H1 (cell line): Measurements from ENCODE around the gene GRAMD1B. TPM values are rescaled to one million over a fixed set of nuclear protein-coding genes. Genes with fewer than 3 reads are reported as not detected.

Experiments
- CTCF ChIA-PET: fragments of 300-600 bp; sonication (Branson Sonifier 250); formaldehyde crosslinking; loops from one replicate; lab custom pipeline; 2021; ENCODE audit not compliant: partially characterized antibody; lab: Charles Lee
- POLR2A ChIA-PET: fragments of 300-600 bp; sonication (Branson Sonifier 250); formaldehyde crosslinking; loops from one replicate; lab custom pipeline; 2021; ENCODE audit warnings: inconsistent platforms; ENCODE audit not compliant: partially characterized antibody; lab: Charles Lee
- DNase-seq, 2 experiments: peaks; one replicate each; pipeline versions ENCODE4 v3.0.0 to v3.0.0-alpha.2; 2010 to 2022; ENCODE audit warnings: low spot score in 2 of 2, low read depth in 1 of 2, mixed read lengths in 1 of 2
- FAIRE-seq: peaks from 2 replicates; lab custom pipeline; 2011; peaks lifted over from hg19 to GRCh38; lab: Jason Lieb, UNC
- H2AFZ ChIP-seq: 2 replicates; pipeline ENCODE4 v1.8.1; 2012; ENCODE audit warnings: low read length, inconsistent platforms
- H2AK5ac ChIP-seq: 2 replicates; pipeline ENCODE4 v1.6.1; 2013; ENCODE audit warnings: low read depth, low read length
- H2BK120ac ChIP-seq: replicated peaks from 2 replicates; pipeline ENCODE3; 2013; ENCODE audit warnings: low read depth, low read length, inconsistent platforms
- H2BK12ac ChIP-seq: 2 replicates; pipeline ENCODE4 v1.6.1; 2013; ENCODE audit warnings: low read depth, low read length
- H2BK15ac ChIP-seq: 2 replicates; pipeline ENCODE4 v1.6.1; 2013; ENCODE audit warnings: low read length
- H2BK20ac ChIP-seq: 2 replicates; pipeline ENCODE4 v1.6.1; 2013; ENCODE audit warnings: low read length
- H2BK5ac ChIP-seq: 2 replicates; pipeline ENCODE4 v1.6.1; 2013; ENCODE audit warnings: low read depth, low read length
- H3K14ac ChIP-seq: 2 replicates; pipeline ENCODE4 v1.6.1; 2013; ENCODE audit warnings: inconsistent platforms; ENCODE audit not compliant: insufficient read length
- H3K18ac ChIP-seq: 2 replicates; pipeline ENCODE4 v1.6.1; 2013; ENCODE audit warnings: low read length; ENCODE audit errors: extremely low read depth
- H3K23ac ChIP-seq: 2 replicates; pipeline ENCODE4 v1.6.1; 2013; ENCODE audit warnings: inconsistent platforms; ENCODE audit not compliant: insufficient read length
- H3K23me2 ChIP-seq: 2 replicates; pipeline ENCODE4 v1.6.1; 2013; ENCODE audit warnings: low read depth, low read length
- H3K27ac ChIP-seq: 2 replicates; pipeline ENCODE4 v1.6.1; 2011; ENCODE audit warnings: low read depth, low read length, inconsistent platforms
- H3K27me3 ChIP-seq, 4 experiments: replicated peaks in 1 of 4; 1 replicate in 1 of 4; 2 replicates in 3 of 4; pipeline versions ENCODE4 v1.6.1 to v1.8.1; 2011 to 2013; ENCODE audit warnings: low read length in 3 of 4, mild to moderate bottlenecking in 3 of 4, inconsistent platforms in 2 of 4, mixed read lengths in 2 of 4, moderate library complexity in 1 of 4; ENCODE audit not compliant: control insufficient read depth in 3 of 4, insufficient read depth in 3 of 4; ENCODE audit errors: extremely low read depth in 1 of 4
- H3K36me3 ChIP-seq, 4 experiments: 2 replicates each; pipeline versions ENCODE4 v1.6.1 to v1.8.1; 2011 to 2013; ENCODE audit warnings: mild to moderate bottlenecking in 4 of 4, low read length in 3 of 4, moderate library complexity in 2 of 4, control low read depth in 1 of 4, inconsistent platforms in 1 of 4; ENCODE audit not compliant: insufficient read depth in 4 of 4, control insufficient read depth in 2 of 4
- H3K4ac ChIP-seq: replicated peaks from 2 replicates; pipeline ENCODE3; 2013; ENCODE audit warnings: low read length, low read depth, mixed read lengths, inconsistent platforms; ENCODE audit not compliant: insufficient read length
- H3K4me1 ChIP-seq, 4 experiments: replicated peaks in 1 of 4; 1 replicate in 1 of 4; 2 replicates in 3 of 4; pipeline versions ENCODE4 v1.6.1 to v1.8.1; 2011 to 2013; ENCODE audit warnings: low read length in 3 of 4, inconsistent platforms in 2 of 4, mixed read lengths in 1 of 4; ENCODE audit not compliant: insufficient read depth in 4 of 4, control insufficient read depth in 3 of 4
- H3K4me2 ChIP-seq, 2 experiments: 2 replicates each; pipeline versions ENCODE4 v1.6.1 to v1.8.1; 2011 to 2013; ENCODE audit warnings: low read depth in 2 of 2, low read length in 2 of 2, control low read depth in 1 of 2, inconsistent platforms in 1 of 2, mild to moderate bottlenecking in 1 of 2; ENCODE audit not compliant: insufficient read depth in 1 of 2
- H3K4me3 ChIP-seq, 4 experiments: fragments of 200-600, 300-600 bp in 1 of 4; sonication (generic), shearing (Covaris generic), sonication (Bioruptor Twin) in 1 of 4; 2 replicates each; pipeline versions ENCODE4 v1.5.1 to v1.8.1; 2011 to 2016; ENCODE audit warnings: low read length in 4 of 4, low read depth in 3 of 4, control low read depth in 2 of 4, inconsistent platforms in 2 of 4, mild to moderate bottlenecking in 2 of 4, mixed read lengths in 1 of 4, moderate library complexity in 1 of 4; ENCODE audit not compliant: insufficient read depth in 2 of 4; ENCODE audit errors: extremely low read depth in 1 of 4
- H3K56ac ChIP-seq: replicated peaks from 2 replicates; pipeline ENCODE3; 2013; ENCODE audit warnings: low read depth, mild to moderate bottlenecking, mixed read lengths, low read length, inconsistent platforms; ENCODE audit not compliant: insufficient read length
- H3K79me1 ChIP-seq: 2 replicates; pipeline ENCODE4 v1.6.1; 2013; ENCODE audit warnings: low read depth, low read length, control low read depth
- H3K79me2 ChIP-seq, 2 experiments: 2 replicates each; pipeline versions ENCODE4 v1.6.1 to v1.8.1; 2012 to 2013; ENCODE audit warnings: low read length in 2 of 2, mild to moderate bottlenecking in 2 of 2, inconsistent platforms in 1 of 2; ENCODE audit not compliant: insufficient read depth in 2 of 2, control insufficient read depth in 1 of 2
- H3K9ac ChIP-seq, 4 experiments: replicated peaks in 1 of 4; 1 replicate in 1 of 4; 2 replicates in 3 of 4; pipeline versions ENCODE4 v1.6.1 to v1.8.1; 2011 to 2013; ENCODE audit warnings: low read depth in 3 of 4, low read length in 3 of 4, control low read depth in 2 of 4, mild to moderate bottlenecking in 2 of 4, moderate library complexity in 2 of 4, inconsistent platforms in 1 of 4; ENCODE audit errors: extremely low read depth in 1 of 4
- H3K9me3 ChIP-seq, 2 experiments: 2 replicates each; pipeline versions ENCODE4 v1.6.1 to v1.8.1; 2012 to 2013; ENCODE audit warnings: mild to moderate bottlenecking in 2 of 2, moderate library complexity in 2 of 2, control low read depth in 1 of 2, inconsistent platforms in 1 of 2, low read depth in 1 of 2, low read length in 1 of 2, mixed read lengths in 1 of 2; ENCODE audit not compliant: insufficient read depth in 2 of 2
- H4K20me1 ChIP-seq, 2 experiments: replicated peaks in 1 of 2; 2 replicates each; pipeline versions ENCODE3 to v1.8.1; 2011 to 2013; ENCODE audit warnings: inconsistent platforms in 2 of 2, low read length in 2 of 2, mild to moderate bottlenecking in 1 of 2; ENCODE audit not compliant: insufficient read depth in 2 of 2, control insufficient read depth in 1 of 2
- H4K5ac ChIP-seq: 2 replicates; pipeline ENCODE4 v1.6.1; 2013; ENCODE audit warnings: low read length, low read depth, mixed read lengths, inconsistent platforms; ENCODE audit not compliant: insufficient read length
- H4K8ac ChIP-seq: 2 replicates; pipeline ENCODE4 v1.8.0; 2013; ENCODE audit warnings: mild to moderate bottlenecking, moderate library complexity, low read length, inconsistent platforms; ENCODE audit not compliant: insufficient read depth; ENCODE audit errors: extremely low read depth
- H4K91ac ChIP-seq: replicated peaks from 2 replicates; pipeline ENCODE3; 2013; ENCODE audit warnings: low read length, mixed read lengths, inconsistent platforms; ENCODE audit not compliant: insufficient read length
- ATF3 ChIP-seq: IDR thresholded peaks from 2 replicates; pipeline ENCODE4 v1.6.1; 2011; ENCODE audit warnings: low read depth, mild to moderate bottlenecking, low read length; ENCODE audit not compliant: insufficient read depth
- CTCF ChIP-seq, 3 experiments: IDR thresholded peaks; 1 replicate in 2 of 3; 2 replicates in 1 of 3; pipeline versions ENCODE4 v1.5.1 to v1.6.1; 2011; ENCODE audit warnings: low read length in 3 of 3, mild to moderate bottlenecking in 3 of 3, inconsistent platforms in 2 of 3, low read depth in 1 of 3, moderate library complexity in 1 of 3; ENCODE audit not compliant: insufficient read depth in 1 of 3; ENCODE audit errors: control extremely low read depth in 1 of 3
- HDAC6 ChIP-seq: IDR thresholded peaks from one replicate; pipeline ENCODE4 v1.7.1; 2012; ENCODE audit warnings: low read depth, mild to moderate bottlenecking, inconsistent platforms, low read length, moderate library complexity
- MAFK ChIP-seq: IDR thresholded peaks from 2 replicates; pipeline ENCODE4 v1.6.1; 2012; ENCODE audit warnings: low read depth, mild to moderate bottlenecking, improper control_type of control experiment, low read length
- POLR2A ChIP-seq, 2 experiments: IDR thresholded peaks; 1 replicate in 1 of 2; 2 replicates in 1 of 2; pipeline ENCODE4 v1.6.1; 2011; ENCODE audit warnings: low read depth in 2 of 2, low read length in 2 of 2, mild to moderate bottlenecking in 2 of 2; ENCODE audit errors: control extremely low read depth in 1 of 2
- RAD21 ChIP-seq, 2 experiments: IDR thresholded peaks in 1 of 2; conservative IDR thresholded peaks in 1 of 2; 2 replicates each; pipeline ENCODE4 v1.6.1; 2011; ENCODE audit warnings: low read depth in 2 of 2, low read length in 2 of 2, improper control_type of control experiment in 1 of 2, inconsistent platforms in 1 of 2, mild to moderate bottlenecking in 1 of 2, moderate library complexity in 1 of 2
- SIN3A ChIP-seq, 2 experiments: IDR thresholded peaks in 1 of 2; conservative IDR thresholded peaks in 1 of 2; 2 replicates each; pipeline ENCODE4 v1.6.1; 2011 to 2012; ENCODE audit warnings: low read length in 2 of 2, improper control_type of control experiment in 1 of 2, low read depth in 1 of 2, mild to moderate bottlenecking in 1 of 2
- SIX5 ChIP-seq: IDR thresholded peaks from 2 replicates; pipeline ENCODE4 v1.6.1; 2011; ENCODE audit warnings: mild to moderate bottlenecking, low read depth, low read length
- TEAD4 ChIP-seq: IDR thresholded peaks from 2 replicates; pipeline ENCODE4 v1.6.1; 2012; ENCODE audit warnings: low read depth, low read length, inconsistent platforms, mixed read lengths
- WGBS, 2 experiments: shearing (Covaris generic) in 1 of 2; methylation state at CpG; one replicate each; pipeline versions ENCODE4 v1.1.6 to v1.1.7; 2013 to 2015; ENCODE audit warnings: low lambda C conversion rate in 2 of 2, mixed read lengths in 2 of 2, inconsistent platforms in 1 of 2, low coverage in 1 of 2, missing lambda C conversion rate in 1 of 2; ENCODE audit not compliant: insufficient replicate concordance in 2 of 2, insufficient coverage in 1 of 2, insufficient read length in 1 of 2; ENCODE audit errors: extremely low coverage in 1 of 2, missing lambda C conversion rate in 1 of 2; 5-methylcytosine and 5-hydroxymethylcytosine counted together
- polyA plus RNA-seq, 7 experiments: library from polyadenylated mRNA; depleted of rRNA in 3 of 7; stranded (reverse) in 5 of 7; unstranded in 2 of 7; fragments of >200 nt in 5 of 7; fragments of 200-250 nt in 2 of 7; gene quantifications; 1 replicate in 5 of 7; 2 replicates in 1 of 7; 4 replicates in 1 of 7; pipeline versions ENCODE4 v1.2.1 to v1.2.3, GENCODE V29; 2011 to 2013; ENCODE audit warnings: missing spikeins in 2 of 7, mixed read lengths in 2 of 7
- total RNA-seq: library from RNA; stranded (reverse); fragmentation: NEBNext Ultra II Directional; extraction: Animal tissue kit (Norgen Biotek cat#: 25700); gene quantifications from 2 replicates; pipeline ENCODE4 v1.2.1, GENCODE V29; 2021

GRAMD1B gene
- total and polyA plus RNA-seq, 2 of the 8 experiments (the other 6 are each of a cell fraction or from before 2014, with no cell fraction given) = 10.1 to 21.2 TPM

GRCh38 chr11:123429336-123429735 is 733 bp upstream of the GRAMD1B start:
- peak overlapping the region in 1 of 4 experiments; percentile 19; a peak in 2 of 7 replicates for H3K9ac ChIP-seq
- DNase-seq = no peak
- peaks cover 0 to 4% of the 10 kb centered on the region in 2 experiments for H4K20me1 ChIP-seq
- peak overlapping the region; percentile 31 to 88 (median 74); a peak in 5 of 8 replicates for H3K4me3 ChIP-seq
- no peak for FAIRE-seq
- H3K27ac ChIP-seq = no peak overlapping the region
- no peaks in the 10 kb centered on the region for H3K9me3 ChIP-seq
- no peak overlapping the region for H3K56ac ChIP-seq
- H3K4me1 ChIP-seq = peaks cover 12 to 18% (median 14%) of the 10 kb centered on the region in 4 experiments
- no peak overlapping the region for H2BK20ac ChIP-seq
- peak overlapping the region; percentile 6; the same call in 1 of the 2 replicates for H2BK5ac ChIP-seq
- H3K36me3 ChIP-seq = no peaks in the 10 kb centered on the region
- H3K4ac ChIP-seq = no peak overlapping the region
- H4K8ac ChIP-seq = no peak overlapping the region
- H4K5ac ChIP-seq = no peak overlapping the region
- H2BK120ac ChIP-seq = no peak overlapping the region
- peaks cover 5% of the 10 kb centered on the region; the same call in 1 of the 2 replicates for H3K23me2 ChIP-seq
- H2AK5ac ChIP-seq = peak overlapping the region; percentile 31
- peak overlapping the region; percentile 52; the same call in 1 of the 2 replicates for H3K18ac ChIP-seq
- no peaks in the 10 kb centered on the region; the same call in 1 of the 2 replicates for H3K79me1 ChIP-seq
- H2BK12ac ChIP-seq = peak overlapping the region; percentile 69; the same call in 1 of the 2 replicates
- peaks cover 0 to 15% of the 10 kb centered on the region in 2 experiments; a peak in 2 of 4 replicates for H3K79me2 ChIP-seq
- ChIA-PET POLR2A (interaction anchor here (1.3 to 1.5 kb wide), 2 partner anchors 11 to 22 kb away, joined by 4 to 5 read pairs; no protein-coding TSS in a partner anchor), CTCF (interaction anchor here (0.9 to 6.0 kb wide), 6 partner anchors 14 to 326 kb away, joined by 3 to 57 read pairs (median 4); no protein-coding TSS in a partner anchor)
- no peak overlapping the region for H4K91ac ChIP-seq
- H3K23ac ChIP-seq = no peak overlapping the region
- H2BK15ac ChIP-seq = peak overlapping the region; percentile 61; the same call in 1 of the 2 replicates
- peaks cover 0 to 18% (median under 1%) of the 10 kb centered on the region in 4 experiments; a peak in 4 of 7 replicates for H3K27me3 ChIP-seq
- H3K4me2 ChIP-seq = peak overlapping the region; percentile 66 to 95
- no peak overlapping the region for H3K14ac ChIP-seq
- WGBS, 2 experiments = 90% methylated on average over 5 of the region's 5 CpGs; no CpG with 5 or more reads in 1 of the 2 experiments
- no peak overlapping the region for H2AFZ ChIP-seq
- TF ChIP-seq ATF3 (no peak), CTCF (IDR thresholded peaks at IDR 0.05; ENCODE audit: control extremely low read depth in 1 of 3, insufficient read depth in 1 of 3, low read depth in 1 of 3, low read length in 3 of 3) (no peak), MAFK (no peak), POLR2A (IDR thresholded peaks at IDR 0.05; ENCODE audit: control extremely low read depth in 1 of 2, low read depth in 2 of 2, low read length in 2 of 2) (no peak), RAD21 (IDR thresholded peaks at IDR 0.05 in 1 of 2, conservative IDR thresholded peaks at IDR 0.05 in 1 of 2; ENCODE audit: low read depth in 2 of 2, low read length in 2 of 2) (no peak), SIN3A (conservative IDR thresholded peaks at IDR 0.05 in 1 of 2, IDR thresholded peaks at IDR 0.05 in 1 of 2; ENCODE audit: low read depth in 1 of 2, low read length in 2 of 2) (no peak), TEAD4 (no peak), HDAC6 (no peak), SIX5 (no peak)
